Liver (tissue), 3 donors: ENCODE data around the gene D2HGDH.

Experiments used
- ATF3 ChIP-seq: IDR thresholded peaks from 2 replicates; pipeline ENCODE4 v1.6.1; 2016; ENCODE audit warnings: antibody characterized with exemption
- CTCF ChIP-seq: fragments of 150-350 bp; IDR thresholded peaks from 2 replicates; pipeline ENCODE4 v1.5.1; 2017; ENCODE audit warnings: improper control_type of control experiment, low read depth, low read length; ENCODE audit not compliant: missing input control
- GABPA ChIP-seq, 2 donors: IDR thresholded peaks in 1 of 2; conservative IDR thresholded peaks in 1 of 2; 2 replicates each; pipeline ENCODE4 v1.6.1; 2016; ENCODE audit warnings: antibody characterized with exemption in 2 of 2, mild to moderate bottlenecking in 1 of 2, moderate library complexity in 1 of 2
- JUND ChIP-seq, 2 donors: IDR thresholded peaks; 2 replicates each; pipeline ENCODE4 v1.6.1; 2016; ENCODE audit warnings: antibody characterized with exemption in 2 of 2
- RAD21 ChIP-seq, 2 donors: IDR thresholded peaks; 2 replicates each; pipeline ENCODE4 v1.6.1; 2016; ENCODE audit warnings: antibody characterized with exemption in 2 of 2, mild to moderate bottlenecking in 2 of 2
- TF ChIP-seq, protein P1 (sequence below): IDR thresholded peaks from 2 replicates; pipeline ENCODE4 v1.6.1; 2016; ENCODE audit warnings: antibody characterized with exemption, mild to moderate bottlenecking
- donor health status: healthy.
- donor health status: healthy.

DNA sequence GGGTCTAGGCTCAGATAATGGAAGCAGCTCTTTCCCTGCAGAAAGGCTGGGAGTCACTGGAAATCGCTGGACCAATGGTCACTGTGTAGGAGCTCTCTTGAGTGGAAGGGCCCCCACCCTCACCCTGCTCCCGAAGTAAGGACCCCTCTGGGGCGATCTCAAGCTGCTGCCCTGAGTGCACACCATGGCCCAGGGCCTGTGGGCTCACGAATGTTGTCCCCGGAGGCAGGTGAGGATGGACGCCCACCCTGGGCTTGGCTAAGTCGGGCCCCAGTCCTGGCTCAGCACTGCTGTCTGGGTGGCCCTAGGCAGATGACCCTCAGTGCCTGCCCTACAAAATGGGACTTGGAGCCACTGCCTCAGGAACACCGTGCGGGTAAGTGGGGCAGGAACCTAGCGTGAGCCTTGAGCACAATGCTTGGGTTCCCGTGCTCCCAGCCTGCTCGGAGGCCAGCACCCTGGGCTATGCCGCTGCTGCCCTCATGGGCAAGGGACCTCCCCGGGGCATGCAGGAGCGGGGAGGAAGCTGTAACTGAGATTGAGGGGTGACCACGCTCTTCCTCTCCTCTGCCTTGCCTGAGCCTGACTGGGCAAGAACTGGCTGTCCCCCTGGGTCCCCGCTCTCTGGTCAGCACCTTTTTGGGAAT lies 3.7 kb downstream of the D2HGDH start:
- TF ChIP-seq CTCF (no peak), ATF3 (no peak), JUND (IDR thresholded peaks at IDR 0.05) (no peak), GABPA (IDR thresholded peaks at IDR 0.05 in 1 of 2, conservative IDR thresholded peaks at IDR 0.05 in 1 of 2) (no peak), RAD21 (IDR thresholded peaks at IDR 0.05) (no peak)
- TF ChIP-seq, protein P1, sequence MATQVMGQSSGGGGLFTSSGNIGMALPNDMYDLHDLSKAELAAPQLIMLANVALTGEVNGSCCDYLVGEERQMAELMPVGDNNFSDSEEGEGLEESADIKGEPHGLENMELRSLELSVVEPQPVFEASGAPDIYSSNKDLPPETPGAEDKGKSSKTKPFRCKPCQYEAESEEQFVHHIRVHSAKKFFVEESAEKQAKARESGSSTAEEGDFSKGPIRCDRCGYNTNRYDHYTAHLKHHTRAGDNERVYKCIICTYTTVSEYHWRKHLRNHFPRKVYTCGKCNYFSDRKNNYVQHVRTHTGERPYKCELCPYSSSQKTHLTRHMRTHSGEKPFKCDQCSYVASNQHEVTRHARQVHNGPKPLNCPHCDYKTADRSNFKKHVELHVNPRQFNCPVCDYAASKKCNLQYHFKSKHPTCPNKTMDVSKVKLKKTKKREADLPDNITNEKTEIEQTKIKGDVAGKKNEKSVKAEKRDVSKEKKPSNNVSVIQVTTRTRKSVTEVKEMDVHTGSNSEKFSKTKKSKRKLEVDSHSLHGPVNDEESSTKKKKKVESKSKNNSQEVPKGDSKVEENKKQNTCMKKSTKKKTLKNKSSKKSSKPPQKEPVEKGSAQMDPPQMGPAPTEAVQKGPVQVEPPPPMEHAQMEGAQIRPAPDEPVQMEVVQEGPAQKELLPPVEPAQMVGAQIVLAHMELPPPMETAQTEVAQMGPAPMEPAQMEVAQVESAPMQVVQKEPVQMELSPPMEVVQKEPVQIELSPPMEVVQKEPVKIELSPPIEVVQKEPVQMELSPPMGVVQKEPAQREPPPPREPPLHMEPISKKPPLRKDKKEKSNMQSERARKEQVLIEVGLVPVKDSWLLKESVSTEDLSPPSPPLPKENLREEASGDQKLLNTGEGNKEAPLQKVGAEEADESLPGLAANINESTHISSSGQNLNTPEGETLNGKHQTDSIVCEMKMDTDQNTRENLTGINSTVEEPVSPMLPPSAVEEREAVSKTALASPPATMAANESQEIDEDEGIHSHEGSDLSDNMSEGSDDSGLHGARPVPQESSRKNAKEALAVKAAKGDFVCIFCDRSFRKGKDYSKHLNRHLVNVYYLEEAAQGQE = no peak
